Measurements from ENCODE around the gene SRGAP1.

SRGAP1 gene

DNA sequence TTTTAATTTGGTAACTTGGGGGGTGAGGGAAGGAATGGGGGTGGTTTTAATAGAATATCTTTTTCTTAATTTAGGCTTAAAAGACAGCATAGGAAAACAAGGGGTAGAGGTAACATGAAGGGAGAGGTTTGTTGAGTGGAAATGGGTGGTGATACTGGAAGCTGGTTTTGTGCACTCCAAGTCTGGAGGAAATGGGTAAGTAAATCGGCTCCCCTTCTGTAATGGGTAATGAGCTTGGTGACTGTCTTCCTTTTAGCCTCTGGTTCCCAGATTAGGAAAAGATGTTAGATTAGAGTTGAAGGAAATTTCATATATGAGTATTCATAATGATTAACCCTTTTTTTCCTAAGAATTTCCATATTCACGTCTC lies 122.1 kb downstream of the SRGAP1 start:
- no peak for DNase-seq (ENCODE audit: low read depth)

DNA sequence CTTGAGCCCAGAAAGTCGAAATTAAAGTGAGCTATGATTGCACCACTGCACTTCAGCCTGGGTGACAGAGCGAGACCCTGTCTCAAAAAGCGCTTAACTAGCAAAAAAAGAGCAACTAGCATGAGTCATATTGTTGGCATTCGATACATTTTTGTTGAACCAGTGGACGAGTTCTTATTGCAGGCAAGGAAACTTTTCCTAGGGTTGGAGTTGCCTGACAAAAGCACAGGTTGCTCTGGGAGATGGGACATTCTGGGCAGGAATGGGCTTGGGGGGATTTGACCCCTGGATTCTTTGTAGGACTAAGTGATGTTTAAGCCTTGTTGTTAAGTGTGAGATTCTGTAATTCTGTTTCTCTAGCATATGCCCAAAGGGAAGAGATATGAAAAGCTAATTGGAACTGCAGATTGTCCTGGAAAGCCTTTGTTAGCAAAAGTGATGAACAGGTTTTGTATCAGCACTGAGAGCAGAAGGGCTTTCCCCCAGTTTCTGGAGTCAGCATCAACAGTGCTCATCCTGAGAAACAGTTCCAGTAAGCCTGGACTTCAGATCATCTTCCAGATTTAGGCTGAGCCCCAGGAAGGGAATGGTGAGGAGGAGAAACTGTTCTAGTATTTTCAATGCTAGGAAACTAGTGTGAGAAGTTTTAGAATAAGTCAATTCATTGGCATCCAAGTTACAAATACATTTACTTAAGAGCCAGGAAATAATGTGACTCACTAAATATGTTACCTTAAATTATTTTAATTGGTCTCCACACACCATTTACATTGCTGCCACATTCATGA lies 123.1 kb downstream of the SRGAP1 start:
- no peak for DNase-seq (ENCODE audit: low read depth)

DNA sequence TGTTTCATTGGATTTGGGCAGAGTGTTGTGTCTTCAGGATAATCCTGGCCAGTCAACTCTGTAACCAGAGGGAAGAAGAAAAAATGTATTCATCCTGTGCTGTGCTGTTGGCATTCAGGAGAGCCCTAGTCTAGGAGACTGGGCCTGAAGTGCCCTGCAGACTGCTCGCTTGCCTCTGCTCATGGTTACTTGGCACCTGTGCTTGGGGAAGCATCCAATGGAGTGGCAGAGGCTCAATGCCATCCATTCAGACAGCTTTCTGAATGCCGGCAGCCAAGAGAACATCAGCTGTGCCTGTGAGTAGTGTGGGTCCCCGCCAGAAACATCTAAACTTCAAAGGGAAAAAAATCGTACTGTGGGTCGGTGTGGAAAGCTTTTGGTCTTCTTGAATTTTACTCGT lies 124.2 kb downstream of the SRGAP1 start:
- DNase-seq (ENCODE audit: low read depth), result no peak

DNA sequence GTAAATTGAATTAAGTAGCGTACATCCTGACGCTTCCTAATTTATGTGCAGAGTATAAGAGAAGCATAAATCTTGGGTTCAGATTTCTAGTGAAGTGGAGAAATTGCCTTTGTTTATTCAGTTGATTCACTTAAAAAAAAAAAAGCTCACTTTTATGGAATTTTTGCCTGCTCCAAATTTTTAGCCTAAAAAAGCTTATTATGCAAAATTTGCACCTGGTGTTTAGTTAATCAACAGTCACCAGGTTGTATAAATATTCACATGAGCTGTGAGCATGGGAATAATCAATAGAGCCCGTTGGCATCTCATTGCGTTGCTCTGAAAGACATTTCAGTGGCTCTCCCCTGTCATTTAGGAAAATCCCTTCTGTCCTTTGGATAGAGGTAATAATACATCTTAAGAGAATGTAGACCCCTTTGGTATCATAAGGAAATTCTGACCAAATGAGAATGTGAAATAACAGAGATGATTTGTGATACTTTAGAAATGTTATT lies 132.4 kb downstream of the SRGAP1 start:
- DNase-seq (ENCODE audit: low read depth), result no peak

DNA sequence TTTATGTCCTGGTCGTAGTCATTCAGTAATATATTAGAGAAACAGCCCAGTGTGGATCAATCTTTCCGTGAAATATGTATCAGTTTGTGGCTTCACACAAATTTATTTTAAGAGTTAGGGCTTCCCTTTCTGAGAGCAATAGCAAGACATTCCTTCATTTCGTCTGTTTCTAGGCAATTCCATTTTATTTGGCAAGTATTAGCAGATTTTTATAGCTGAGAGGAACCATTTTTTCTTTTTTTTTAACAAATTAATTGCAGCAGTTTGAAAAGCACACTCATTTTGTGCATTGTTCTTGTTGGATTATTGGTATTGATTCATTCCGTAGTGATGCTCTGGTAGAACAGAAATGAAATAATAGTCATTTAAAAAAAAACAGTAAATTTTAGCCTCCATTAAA lies 132.9 kb downstream of the SRGAP1 start:
- DNase-seq (ENCODE audit: low read depth), result no peak

DNA sequence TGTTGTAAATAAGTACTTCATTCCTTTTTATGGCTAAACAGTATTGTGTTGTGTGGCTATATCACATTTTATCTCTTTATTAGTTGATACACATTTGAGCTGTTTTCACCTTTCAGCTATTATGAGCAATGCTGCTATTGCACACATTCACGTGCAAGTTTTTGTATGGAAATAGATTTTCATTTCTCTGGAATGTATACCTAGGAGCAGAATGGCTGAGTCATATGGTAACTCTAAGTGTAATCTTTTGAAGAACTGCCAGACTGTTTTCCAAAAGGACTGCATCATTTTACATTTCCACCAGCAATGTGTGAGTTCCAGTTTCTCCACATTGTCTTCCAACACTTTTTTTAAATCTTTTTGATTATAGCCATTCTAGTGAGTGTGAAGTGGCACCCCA lies 134.0 kb downstream of the SRGAP1 start:
- DNase-seq (ENCODE audit: low read depth), result no peak

DNA sequence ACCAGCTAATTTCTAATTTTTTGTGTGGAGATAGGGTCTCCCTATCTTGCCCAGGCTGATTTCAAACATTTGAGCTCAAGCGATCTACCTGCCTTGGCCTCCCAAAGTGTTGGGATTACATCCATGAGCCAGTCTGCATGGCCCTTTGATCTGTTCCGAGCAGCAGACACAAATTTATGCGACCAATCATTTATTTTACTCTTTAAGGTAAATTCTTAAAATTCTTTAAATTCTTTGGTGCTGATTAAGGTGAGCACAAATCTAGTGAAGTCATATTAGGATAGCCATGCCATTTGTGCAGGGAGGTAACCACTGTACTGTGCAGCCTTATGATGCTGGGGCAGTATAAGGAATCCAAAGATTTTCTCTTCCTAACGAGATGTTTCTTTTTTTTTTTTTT lies 135.7 kb downstream of the SRGAP1 start:
- DNase-seq (ENCODE audit: low read depth), result no peak

DNA sequence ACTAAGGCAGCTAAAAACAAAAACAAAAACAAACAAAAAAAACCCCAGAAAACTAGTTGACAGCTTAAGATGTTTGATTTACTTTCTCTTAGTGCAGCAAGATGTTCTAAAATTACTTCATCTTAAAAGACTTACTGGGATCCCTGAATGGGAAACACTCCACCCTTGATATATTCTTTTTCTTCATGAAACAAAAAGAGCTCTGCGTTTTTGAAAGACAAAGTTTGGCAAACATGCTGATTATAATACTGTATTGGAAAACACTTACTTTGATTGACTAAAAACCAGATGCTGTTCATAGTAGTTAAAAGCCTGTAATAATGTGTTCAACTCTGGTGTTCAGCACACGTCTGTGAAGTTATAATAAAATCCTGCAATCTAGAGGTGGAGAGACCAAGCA lies 136.8 kb downstream of the SRGAP1 start:
- DNase-seq (ENCODE audit: low read depth), result no peak

DNA sequence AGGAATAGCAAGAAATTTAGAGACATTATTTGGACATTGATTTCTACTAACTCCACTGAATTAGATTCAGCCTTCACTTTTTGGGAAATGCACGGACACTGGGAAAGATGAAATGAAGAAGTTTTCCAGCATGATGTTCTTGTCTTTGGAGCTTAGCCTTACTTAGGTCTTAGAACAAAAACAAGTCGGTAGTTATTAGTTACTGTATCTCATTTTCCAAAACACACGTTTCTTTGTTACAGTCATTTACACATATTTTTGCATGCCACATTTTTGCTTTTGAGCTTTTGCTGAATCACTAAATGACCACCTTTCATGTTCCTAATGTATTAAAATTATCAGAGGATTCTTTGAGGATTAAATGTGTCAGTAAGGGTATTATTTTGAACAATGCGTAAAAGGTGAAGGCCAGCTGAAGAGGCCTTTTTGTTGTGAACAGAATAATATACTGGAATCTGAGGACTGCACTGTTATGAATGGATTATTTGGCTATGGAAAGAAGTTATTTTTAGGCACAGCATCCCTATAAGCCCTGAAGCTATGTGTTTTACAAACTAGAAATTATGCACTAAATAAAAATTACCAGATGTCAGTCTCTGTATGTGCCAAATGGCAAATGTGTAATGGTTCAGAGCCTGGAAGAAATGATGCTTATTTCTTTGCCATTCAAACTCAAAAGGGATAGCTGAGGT lies 138.2 kb downstream of the SRGAP1 start:
- DNase-seq (ENCODE audit: low read depth), result no peak

DNA sequence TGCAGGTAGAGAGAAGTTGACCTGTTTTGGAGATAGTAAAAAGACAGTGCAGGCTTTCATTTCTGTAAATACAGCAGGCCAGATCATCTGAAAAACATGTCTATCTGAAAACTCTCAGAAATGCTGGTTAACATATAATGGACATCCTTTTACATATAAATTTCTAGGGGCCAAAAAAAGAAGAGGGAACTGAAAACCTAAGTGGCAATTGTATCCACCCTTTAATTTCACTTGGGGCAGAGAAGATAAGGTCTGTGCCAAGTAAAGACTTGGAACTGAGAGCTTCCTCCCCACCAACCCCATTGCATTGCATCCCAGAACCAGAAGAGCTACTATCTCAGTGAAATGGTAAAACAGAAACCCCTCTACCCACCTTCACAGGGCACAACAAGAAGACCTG lies 141.0 kb downstream of the SRGAP1 start:
- DNase-seq (ENCODE audit: low read depth), result no peak

DNA sequence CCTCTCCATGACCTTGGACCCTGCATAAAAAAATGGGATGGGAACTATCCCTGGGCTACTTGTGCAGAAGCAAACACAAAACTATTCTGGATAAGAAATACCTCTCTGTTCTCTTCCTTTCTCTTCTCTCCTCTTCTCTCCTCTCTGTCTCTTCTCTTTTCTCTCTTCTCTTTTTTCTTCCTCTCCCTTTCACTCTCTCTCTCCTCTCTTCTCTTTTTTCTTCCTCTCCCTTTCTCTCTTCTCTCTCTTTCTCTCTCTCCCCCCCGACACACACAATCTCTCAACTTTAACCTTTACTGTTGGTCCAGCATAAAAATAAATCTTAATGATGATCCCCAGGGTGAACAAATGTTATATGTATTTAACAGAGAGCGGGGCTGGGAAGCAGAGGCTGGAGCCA lies 141.4 kb downstream of the SRGAP1 start:
- DNase-seq (ENCODE audit: low read depth), result no peak

DNA sequence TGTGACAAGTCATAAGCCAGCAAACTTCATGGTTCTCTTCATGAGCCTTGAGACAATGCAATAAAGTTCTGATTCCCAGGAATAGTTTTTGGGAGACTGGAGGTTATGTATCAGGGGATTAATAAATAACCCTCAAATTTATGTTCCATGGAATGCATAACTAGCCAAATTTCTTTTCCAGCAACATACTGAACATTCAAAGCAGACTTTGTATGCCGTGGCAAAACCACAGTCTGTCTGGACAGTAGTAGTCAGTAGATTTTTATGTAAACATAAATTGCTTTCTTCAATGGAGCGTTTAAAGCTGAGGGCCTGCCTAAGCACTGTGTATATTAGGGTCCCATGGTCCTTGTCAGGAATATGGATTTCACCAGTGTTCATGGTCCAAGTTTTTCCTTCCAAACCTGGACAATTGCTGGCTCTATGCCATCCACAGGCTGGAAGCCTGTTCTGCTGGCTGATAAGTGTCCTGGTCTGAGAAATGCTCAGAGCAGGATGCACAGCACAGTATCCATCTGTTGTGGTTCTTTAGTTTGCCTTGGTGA lies 144.9 kb downstream of the SRGAP1 start:
- no peak for DNase-seq (ENCODE audit: low read depth)

DNA sequence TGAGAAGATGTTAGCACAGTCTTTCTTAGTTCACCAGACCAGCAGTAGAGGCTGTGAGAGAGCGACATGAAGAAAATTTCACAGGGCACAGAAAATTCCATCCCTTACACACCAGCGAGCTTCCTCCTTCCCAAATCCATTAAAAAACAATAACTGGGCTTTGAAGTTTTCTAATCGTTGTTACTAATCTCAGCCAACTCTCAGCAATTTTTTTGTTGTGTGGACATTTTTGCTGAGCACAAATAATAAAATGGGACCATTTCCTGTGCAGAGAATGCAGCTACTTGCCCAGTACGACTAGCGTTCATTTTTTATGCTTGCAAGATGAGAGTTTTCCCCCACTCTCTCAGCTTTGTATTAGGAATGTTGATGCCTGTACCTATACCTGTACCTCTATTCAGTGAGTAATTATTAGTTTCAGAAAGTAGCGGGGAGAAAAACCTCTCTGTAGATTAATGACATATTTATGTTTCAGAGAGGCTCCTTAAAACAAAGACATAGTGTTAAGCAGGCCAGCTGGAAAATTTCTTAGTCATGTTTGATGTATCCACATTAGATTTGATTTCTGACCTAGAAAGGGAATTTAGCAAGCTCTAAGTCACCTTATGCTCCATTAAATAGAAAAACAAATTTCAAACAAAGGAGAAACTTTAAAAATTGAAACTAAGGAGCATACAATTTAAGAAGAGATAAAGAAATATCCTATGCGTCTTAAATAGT lies 146.5 kb downstream of the SRGAP1 start:
- no peak for DNase-seq (ENCODE audit: low read depth)

DNA sequence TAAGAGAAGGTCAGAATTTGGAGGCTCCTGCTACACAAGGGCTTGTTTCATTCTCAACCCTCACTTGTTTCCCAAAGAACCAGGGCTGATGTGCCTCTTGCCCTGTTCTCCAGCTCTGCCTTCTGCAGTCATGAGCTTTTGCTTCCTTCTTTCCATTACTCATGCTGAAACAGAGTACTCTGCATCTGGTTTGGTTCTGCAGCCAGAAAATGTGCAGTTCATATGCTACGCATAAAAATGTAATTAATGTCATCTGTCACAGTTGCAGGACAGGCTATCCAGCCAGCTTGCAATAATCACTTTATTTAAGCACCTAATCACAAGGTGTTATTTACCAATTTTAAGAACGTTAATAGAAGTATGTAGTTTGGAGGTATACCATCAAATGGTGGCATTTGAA lies 150.2 kb downstream of the SRGAP1 start:
- no peak for DNase-seq (ENCODE audit: low read depth)

DNA sequence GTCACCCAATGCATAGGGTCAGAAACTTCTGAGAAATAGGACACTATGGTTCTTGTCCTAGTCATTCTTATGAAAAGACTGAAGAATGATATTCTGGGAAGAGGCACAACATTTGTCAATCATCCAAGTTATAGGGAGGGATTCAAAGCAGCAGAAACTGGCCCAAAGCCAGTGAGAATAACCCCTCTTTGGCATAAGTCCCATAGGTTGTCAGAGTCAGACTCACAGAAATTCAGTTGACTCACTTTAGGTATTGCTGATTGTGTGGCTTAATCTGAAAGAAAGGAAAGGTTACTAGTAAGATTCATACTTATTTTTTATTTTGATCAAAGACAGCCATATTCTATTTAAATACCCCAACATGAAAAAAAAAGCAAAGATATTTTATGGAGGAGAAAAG lies 151.0 kb downstream of the SRGAP1 start:
- no peak for DNase-seq (ENCODE audit: low read depth)

DNA sequence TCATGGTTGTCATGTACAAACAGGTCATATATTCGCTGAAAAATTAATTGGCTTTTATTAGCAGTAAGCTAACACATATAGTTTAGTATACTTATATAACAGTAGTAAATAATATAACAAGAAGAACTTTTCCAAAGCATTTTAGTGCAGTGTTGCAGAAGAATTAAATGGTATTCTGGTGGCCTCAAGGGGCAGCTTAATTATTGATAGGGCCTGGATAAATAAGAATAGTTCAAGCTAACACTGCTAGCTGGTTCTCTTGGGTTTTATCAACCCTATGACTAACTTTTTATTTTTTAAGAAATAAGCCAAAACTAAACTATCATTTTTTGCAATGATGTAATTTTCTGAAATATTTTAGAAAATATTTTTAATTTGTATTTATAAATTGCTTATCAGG lies 152.1 kb downstream of the SRGAP1 start:
- no peak for DNase-seq (ENCODE audit: low read depth)

DNA sequence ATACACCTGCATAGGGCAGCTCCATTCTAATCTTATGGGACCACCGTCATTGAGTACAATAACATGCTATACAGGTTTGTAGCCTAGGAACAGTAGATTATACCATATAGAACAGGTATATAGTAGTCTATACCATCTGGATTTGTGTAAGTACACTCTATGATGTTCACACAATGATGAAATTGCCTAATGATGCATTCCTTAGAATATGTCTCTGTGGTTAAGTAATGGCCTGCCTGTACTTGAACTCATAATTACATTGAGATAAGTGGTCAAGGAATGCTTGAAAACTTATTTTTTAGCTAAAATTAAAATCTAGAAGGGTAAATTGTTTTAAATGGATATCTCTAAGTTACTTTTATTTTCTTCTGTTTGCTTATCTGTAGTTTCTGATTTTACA lies 152.7 kb downstream of the SRGAP1 start:
- no peak for DNase-seq (ENCODE audit: low read depth)

DNA sequence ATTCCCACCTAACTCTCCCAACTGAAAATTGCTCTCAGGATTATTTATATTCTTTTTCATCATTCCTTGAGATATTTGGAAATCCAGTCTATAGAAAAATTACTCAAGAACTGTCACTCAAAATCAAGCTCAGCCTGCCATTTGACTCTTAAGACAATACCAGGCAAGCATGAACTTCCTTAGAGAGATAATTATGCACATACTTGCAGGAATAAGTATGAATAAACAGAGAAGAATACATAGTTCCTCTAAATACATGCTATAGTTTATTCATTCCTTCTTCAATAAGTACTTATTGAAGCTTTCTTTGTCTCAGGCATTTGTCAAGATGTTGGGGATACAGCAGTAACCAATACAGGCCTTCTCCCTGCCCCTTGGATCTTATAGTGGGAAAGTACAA lies 154.1 kb downstream of the SRGAP1 start:
- no peak for DNase-seq (ENCODE audit: low read depth)

DNA sequence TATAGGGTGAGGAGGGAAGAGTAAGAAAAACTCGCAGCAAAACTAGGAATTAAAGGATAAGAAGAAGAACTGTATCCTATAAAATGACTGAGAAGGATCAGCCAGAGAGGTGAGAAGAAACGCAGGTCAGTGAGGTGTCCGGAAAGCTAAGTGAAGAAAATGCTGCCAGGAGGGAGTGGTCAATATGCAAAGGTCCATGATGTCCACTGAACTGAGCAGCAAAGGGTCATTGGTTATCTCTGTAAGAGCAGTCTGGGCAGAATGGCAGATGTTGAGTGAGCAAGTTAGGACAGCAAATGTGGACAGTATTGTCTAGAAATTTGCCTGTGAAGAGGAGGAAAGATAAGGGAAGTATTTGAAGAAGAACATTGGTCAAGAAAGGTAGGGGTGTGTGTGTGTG lies 155.4 kb downstream of the SRGAP1 start:
- no peak for DNase-seq (ENCODE audit: low read depth)

DNA sequence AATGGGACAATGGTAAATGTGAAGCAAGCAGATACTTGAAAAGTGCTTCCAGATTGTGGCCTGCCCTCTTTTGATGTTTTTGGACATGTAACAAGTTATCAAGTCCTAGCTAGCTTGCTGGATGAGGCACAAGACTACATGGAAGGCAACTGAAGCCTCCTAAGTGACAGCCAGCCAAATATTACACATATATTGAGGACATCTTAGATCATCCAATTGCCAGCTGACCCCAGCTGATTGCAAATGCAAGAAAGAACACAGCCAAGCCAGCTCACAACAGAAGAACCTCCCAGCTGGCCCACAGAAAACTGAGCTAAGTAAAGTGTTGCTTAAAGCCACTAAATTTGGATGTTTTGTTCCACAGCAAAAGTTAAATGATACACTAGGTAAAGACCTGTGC lies 156.9 kb downstream of the SRGAP1 start:
- no peak for DNase-seq (ENCODE audit: low read depth)

DNA sequence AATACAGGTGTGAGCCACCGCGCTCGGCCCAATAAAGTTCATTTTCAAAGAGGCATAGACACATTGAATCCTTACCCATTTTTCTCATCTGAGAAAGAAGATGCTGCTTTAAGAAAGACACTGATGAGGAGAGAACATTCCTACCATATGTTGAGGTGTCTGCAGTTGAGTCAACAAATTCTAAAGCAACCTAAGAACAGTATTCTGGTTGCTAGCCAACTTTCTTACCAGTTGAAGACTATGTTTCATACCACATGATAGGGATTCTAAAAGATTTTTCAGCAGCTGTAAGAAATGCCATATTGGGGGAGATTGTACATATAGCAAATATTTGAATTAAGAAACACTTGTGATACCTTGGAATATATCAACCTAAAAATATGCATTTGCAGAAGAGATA lies 160.1 kb downstream of the SRGAP1 start:
- DNase-seq (ENCODE audit: low read depth), result no peak

DNA sequence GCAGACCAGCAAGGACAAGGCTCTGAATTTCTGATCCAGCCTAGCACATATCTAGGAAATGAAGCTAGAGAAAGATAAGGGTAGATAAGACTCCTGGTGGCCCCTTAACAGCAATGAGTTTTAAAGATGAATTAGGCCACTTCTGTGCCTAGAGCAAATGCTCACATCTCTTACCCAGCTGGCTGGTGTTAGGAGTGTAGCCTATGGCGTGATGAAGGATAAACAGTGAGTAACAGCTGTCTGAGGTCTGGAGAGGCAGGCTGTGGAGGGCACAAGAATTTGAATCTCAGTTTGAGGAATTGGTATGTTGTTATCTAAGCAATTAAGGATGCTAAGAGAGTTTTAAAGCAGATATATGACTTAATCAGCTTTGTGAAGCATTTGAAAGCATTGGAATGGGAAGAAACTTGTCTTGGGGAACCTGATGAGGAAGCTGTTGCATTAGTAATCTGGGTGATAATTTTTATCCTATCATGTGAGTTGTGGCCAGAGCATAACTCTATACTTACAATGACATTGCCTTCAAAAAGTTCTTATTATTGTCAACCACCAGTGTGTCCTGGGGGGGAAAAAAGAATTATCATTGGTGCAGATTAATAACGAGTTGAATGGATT lies 161.8 kb downstream of the SRGAP1 start:
- DNase-seq (ENCODE audit: low read depth), result no peak

Measured in stimulated activated CD8-positive, alpha-beta memory T cell treated with anti-CD3 and anti-CD28 coated beads, Interleukin-15, amount 100 ng/mL, for 24 hours (primary cell).